GM21515 (cell line): ENCODE measurements around the gene DEDD2.

Experiments
- ATAC-seq: cut with Tn5 transposase; IDR thresholded peaks from one replicate; pipeline ENCODE4 v1.9.1; 2021; ENCODE audit not compliant: unreplicated experiment

The DEDD2 gene

DNA sequence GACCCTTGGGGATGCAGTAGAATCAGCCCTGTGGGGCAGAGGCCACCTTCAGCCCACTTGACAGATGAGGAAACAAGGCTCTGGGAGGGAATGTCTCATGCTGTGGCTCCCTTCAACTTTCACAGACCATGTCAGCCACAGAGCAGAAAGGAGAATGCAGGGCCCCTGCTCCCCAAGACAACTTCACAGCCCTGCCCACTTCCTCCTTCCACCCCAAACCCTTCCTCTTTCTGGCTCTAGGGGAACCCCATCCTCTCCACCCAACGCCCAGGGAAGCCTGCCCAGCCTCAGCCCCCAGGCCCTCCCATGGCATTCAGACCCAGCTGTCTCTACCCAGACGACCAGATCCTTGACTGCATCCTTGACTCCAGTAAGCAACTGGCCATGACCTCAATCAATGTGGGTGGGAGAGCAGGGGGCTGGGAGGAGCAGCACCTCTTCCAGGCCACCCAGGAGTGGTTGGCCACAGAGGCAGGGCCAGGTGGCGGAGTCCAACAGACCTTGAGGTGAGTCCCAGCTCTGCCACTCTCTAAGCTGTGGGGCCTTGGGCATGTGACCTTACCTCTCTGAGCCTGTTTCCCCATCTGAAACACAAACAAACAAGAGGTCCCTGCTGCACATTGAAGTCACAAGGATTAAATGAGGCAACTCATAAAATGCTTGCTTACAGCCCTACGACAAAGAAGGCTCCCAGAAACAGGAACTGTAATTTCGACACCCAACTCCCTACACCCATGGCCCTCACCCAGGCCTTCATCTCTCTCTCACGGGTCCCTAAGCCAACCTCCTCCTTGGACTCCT lies 15.8 kb downstream of the DEDD2 start:
- no peak for ATAC-seq

DNA sequence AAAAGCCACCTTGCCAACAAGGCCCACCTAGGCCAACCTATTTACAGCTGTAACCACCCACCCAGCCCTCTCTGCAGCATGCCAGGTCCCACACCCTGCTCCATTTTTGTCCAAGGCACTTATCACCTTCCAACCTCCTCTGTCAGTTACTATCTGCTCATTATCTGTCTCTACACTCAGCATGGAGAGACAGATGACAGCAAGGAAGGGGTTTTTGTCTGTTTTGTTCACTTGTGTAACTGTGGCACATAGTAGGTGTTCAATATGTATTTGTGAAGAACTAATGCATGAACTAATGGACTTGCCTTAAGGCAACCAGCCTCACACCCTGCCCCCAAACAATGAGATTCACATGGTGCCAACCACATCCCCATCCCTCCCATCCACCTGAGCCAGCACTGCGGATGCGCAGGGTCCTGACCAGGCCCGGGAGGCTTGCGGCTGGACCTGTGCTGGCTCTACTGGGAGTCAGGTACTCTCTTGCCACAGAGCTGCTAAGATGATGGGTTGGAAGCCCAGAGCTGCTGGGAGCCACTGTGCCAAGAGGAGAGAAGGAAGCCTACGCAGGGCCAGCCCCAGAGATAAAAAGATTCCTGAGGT lies 17.3 kb downstream of the DEDD2 start:
- no peak for ATAC-seq

DNA sequence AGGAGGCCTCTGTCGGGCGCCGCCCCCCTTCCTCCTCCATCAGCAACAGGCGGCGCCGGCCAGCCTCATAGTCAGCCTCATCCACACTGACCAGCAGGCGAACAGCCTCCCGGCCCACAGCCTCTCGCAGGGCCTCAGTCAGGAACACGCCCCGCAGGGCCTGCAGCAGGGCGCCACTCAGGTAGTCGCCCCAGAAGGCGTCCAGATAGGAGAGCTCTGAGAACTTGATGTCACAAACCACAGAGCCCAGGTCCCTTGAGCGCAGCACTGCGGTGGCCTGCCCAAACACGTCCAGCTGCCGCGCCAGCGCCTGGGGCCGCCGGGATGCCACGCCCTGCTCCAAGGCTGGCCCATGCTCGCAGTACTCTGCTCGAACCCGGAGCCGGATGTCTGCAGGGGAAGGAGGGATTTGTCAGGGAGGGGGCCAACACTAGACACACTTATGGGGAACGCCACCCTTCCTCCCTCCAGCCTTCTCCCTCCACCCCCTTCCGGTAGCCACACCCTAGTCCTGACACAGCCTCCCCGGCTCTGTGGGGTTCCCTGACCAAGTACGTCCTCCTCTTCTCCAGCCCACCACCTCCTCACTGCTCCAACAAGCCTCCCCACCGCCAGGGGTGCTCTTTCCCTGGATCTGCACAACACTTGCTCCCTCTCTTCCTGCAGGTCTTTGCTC lies 17.9 kb downstream of the DEDD2 start:
- ATAC-seq = peak; percentile 36

DNA sequence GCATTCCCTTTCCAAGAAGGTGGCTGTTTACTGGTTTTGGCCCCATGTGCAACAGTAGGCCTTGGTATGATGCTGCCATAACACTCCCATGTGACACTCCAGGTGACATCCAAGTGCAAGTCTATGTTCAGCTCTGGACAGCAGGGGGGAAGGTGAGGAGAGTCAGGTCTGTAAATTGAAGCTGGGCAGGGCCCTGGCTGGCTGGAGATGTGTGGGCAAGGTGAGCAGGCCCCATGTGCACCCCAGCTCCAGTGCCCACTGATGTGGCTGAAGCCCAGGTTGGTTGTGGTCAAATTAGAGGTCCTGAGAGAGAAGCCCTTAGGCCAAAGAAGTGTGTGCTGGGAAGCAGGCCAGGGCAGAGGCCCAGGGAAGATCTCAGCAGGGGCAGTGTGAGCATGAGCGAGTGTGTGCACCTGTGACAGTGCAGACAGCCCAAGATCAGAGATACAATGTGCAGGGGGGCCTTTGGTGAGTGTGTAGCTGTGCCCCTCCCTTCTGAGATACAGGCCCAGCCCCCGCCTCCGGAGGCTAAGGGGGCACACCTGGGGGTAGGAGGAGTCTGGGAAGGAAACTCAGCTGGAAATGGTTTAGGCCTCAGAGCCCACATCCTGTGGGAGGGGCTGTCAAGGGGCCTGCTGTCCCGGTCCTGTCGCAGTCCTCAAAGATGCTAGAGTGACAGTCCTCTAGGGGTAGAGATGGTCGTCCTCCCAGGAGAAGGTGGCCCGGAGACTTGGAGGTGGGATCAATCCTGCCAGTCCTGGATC lies 18.6 kb downstream of the DEDD2 start:
- ATAC-seq = peak; percentile 48

DNA sequence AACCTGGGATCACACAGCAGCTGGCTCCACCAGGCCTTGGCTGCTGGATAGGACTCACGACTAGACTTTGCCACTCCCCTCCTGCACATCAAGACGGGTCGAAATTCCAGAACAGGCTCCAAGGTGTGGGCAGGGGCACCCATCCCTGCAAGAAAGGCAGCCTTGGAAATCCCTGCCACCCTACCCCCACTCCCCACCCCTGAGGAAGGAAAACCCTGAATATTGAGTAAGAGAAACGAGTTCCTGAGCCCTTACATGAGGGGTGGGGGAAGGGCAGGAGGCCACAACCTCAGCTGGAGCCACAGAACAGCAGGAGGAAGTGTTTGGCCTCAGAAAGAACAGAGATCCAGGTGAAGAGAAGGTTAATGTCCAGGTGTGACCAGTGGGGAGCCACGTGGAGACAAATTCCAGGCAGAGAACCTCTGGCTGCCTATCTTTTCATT lies 20.1 kb downstream of the DEDD2 start:
- no peak for ATAC-seq

DNA sequence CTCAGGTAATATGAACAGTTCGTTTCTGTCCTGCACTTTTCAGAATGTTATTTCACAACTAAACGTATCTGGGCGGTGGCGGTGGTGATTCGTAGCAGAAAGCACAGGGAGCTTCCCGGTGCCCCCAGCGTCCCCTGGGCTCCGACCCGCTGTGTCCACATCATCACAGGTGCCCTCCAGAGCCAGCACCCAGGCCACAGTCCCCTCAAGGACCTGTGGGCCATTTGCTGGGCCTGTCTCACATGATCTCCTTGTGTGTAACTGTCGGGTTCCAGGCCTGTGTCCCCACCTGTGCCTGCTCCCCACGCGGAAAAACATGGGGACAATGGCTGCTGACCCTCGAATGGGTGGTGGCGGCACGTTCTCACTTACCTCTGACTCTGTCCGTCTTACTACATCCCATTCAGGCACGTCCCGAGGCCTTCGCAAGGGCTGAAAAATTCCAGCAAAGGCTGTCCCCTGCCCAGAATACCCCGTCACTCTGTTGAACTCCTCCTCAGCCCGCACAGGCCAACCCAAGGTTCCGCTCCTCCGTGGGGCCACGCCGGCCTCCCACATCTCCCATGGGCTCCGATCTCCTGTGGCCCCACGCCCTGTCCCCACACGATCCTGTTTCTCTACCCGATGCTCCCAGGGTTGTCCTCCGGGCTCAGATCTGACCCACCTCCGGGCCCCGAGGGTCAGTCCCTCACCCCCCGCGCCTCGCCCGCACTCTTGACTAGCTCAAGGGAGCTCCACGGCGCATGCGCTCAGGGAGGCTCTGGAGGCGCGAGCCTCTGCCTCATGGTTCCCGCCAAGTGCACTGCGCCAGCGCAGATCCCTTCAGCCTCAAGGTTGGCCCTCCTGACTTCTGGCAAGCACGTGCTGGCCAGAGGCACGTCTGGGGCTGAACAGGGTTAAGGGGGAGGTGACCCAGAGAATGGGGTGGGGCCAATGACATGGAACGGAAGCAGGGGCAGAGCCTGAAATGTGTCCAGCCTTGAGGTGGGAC lies 21.2 kb downstream of the DEDD2 start:
- ATAC-seq = no peak

DNA sequence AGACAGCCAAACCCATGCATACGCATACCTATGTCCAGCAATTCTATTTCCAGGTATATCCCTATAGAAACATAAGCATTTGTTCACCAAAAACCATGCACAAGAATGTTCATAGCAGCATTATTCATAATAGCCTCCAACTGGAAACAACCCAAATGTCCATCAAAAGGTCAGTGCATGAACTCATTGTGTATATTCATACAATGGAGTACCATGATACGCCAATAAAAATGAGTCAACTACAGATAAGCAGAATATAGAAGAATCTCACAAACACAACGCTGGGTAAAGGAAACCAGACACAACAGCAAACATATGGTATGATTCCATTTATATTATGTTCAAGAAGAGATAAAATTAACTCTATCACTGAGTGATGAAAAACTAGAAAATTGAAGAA lies 23.8 kb downstream of the DEDD2 start:
- no peak for ATAC-seq

DNA sequence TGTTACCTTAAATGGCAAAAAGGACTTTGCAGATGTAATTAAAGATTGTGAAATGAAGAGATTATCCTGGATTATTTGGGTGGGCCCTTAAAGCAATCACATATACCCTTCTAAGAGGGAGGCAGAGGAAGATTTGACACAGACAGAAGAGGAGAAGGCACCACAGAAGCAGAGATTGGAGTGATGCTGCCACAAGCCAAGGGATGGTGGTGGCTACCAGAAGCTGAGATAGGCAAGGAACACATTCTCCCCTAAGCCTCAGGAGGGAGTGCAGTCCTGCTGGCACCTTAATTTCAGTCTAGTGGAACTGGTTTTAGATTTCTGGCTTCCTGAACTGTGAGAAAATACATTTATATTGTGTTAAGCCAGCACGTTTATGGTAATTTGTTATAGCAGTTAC lies 24.2 kb downstream of the DEDD2 start:
- no peak for ATAC-seq

DNA sequence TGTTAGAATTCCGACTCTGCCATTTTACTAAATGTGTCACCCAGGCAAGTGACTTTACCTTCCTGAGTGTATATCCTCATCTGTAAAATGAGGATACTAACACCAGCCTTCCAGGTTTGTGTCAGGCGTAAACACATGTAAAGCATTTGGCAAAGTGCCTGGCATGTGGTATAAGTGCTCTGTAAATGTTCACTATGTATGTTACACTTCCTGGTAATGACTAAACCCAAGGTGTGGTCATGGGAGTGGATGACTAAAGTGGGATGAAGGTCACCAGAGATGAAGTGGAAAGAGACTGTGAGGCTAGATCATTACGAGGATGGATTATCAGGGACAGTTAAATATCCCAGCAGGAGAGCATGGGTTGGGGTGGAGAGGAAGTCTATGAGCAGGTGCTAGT lies 25.6 kb downstream of the DEDD2 start:
- no peak for ATAC-seq

DNA sequence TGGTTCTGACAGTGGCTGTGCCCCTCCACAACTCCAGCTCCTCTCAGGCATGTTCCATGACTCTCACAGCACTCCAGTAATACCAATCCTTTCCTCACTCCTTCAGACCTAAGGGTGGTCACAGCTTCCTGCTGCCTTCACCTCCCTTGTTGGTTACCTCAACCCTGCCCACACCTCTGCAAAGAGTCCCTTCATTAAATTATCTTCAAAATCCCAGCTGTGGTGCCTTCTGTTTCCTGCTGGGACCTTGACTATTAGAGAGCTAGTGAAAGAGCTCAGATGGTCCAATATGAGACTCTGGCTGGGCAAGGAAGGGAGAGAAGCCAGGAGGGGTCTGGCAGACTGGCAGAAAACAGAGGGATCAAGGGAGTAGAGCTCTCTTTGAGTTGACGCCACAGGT lies 26.1 kb downstream of the DEDD2 start:
- no peak for ATAC-seq

GRCh38 chr19:42189133-42189532 lies 28.3 kb downstream of the DEDD2 start:
- no peak for ATAC-seq

GRCh38 chr19:42188665-42189064 lies 28.8 kb downstream of the DEDD2 start:
- ATAC-seq = no peak

- no peak for ATAC-seq
Measured at GRCh38 chr19:42185277-42185676, 32.2 kb downstream of the DEDD2 start.

DNA sequence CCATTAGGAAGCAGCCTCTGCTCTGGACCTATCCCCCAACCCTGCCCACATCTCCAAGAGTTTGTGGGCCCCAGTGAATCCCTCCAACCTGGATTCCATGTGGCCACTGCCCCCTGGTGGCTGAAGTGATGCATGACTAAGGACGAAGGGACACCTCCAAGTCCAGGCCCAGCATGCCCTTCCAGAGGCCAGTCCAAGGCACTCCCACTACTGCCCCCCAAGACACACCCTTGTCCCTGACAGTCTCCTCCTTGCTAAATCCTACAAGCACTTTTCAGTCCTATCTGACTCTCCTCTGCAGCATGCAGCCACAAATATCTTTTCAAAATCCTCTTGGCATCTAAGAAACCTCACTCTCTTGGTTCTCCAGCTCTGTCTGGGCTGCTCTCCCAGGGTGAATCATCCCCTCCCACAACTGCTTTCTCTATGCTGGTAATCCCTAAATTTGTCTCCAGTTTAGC lies 33.0 kb downstream of the DEDD2 start:
- no peak for ATAC-seq

DNA sequence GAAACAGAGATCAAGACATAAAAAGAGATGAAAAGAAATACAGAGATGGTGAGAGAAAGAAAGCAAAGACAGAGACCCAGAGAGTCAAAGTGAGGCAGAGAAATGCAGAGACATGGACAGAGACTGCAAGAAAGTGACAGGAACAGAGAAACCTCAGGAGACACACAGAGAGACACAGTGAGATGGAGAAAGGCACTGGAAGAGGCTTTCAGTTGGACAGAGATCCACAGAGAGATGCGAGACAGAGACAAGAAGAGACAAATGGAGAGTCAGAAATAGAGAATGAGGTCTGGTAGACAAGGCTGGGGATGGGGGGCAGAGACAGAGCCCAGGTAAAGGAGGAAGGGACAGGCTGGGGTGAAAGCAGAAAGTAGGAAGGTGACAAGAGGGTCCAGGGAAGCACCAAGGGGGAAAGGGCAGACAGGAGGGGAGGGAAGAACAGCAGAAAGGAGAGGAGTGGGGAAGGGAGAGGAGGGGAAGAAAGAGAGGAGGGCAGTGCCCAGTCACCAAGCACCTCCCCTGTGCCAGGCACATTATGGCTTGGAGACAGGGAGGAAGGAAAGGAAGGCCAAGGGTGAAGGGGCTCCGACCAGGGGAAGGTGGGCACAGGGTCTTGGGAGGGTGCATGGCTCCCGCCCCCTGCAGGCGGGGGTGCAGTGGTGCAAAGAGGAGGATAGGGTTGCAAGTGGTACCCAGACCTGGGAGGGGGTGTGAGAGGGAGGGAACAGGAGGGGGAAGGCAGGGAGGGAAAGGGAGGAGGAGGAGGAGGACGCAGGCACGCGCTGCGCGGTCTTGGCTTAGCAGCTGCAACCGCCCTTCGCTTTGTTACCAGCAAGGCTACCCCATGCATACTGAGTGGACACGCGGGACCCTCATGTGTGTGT lies 38.4 kb downstream of the DEDD2 start:
- ATAC-seq = no peak

DNA sequence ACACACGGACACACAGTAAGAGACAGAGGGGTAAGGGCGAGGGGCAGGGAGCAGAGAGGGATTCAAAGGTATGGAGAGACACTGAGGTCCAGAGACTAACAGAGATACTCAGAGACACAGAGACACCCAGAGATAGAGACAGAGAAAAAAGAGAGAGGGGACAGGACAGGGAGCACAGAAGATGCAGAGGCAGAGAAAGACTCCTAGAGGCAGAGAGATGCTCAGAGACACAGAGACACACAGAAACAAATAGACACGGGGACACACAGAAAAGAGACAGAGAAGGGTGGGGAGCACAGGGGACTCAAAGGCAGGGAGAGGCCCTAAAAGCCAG lies 39.8 kb downstream of the DEDD2 start:
- no peak for ATAC-seq

DNA sequence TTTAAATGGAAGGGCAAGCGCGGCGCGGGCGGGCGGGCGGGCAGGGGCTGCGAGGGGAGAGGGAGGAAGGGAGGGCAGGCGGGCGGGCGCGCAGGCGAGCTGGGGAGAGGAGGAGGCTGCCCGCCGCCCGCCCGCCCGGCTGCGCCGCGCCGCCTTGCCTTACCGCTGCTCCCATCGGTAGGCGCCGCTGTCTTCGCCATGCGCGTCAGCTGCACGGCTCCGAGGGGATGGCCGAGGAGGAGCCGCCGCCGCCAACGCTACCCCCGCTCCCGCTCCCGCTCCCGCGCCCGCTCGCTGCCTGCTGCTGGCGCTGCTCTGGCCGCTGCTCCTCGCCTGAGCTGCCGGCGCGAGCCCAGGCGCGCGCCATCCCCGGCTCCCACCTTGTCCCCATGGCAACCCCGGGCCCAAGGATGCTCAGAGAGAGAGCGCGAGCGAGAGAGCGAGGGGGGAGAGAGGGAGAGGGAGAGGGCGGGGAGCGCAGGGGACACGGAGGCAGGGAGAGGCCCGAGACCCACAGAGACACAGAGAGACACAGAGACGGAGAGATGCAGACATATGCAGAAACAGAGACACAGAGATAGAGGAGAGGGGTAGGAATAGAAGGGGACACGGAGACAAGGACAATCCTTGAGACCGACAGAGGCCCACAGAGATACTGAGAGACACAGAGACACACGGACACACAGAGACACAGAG lies 40.3 kb downstream of the DEDD2 start:
- ATAC-seq = no peak

DNA sequence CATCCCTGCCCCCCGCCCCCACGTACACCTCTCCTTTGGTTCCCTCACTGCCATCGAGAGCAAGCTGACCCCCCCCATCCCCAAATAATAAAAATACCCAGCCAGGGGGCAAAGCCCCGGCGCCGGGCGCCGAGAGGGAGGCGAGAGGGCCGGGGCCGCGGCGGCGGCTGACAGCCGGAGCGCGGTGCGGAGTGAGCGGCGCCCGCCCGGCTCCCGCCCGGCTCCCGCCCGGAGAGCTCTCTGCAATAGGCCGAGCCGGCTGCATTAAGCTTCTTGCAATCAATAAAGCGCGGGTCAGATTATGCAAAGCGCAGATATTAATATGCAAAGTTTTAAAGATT lies 40.9 kb downstream of the DEDD2 start:
- no peak for ATAC-seq
